ENCODE data around the gene REPS2. TPM values are rescaled to one million over a fixed set of nuclear protein-coding genes. Genes with fewer than 3 reads are reported as not detected.

Gene REPS2
- total and polyA plus RNA-seq, 7 experiments from 2014 or later: 0.21 to 6.2 (median 1.9) TPM; not detected in 2

GRCh38 chrX:16981980-16982379 lies 35.5 kb downstream of the REPS2 start:
- H3K4me3 ChIP-seq (ENCODE audit: low read length): no peak overlapping the region
- CTCF ChIA-PET: no interaction called here
- no peaks in the 10 kb centered on the region for H3K27me3 ChIP-seq (ENCODE audit: control insufficient read depth in 2 of 2, insufficient read depth in 2 of 2, low read length in 2 of 2)
- H3K4me1 ChIP-seq (ENCODE audit: control insufficient read depth in 2 of 2, insufficient read depth in 2 of 2, low read length in 2 of 2): no peaks in the 10 kb centered on the region
- H3K27ac ChIP-seq (ENCODE audit: low read depth, low read length): no peak overlapping the region
- POLR2A ChIA-PET: no interaction called here
- H3K4me3 Mint-ChIP-seq: no peak overlapping the region
- H3K9me3 ChIP-seq (ENCODE audit: control insufficient read depth in 2 of 3, low read length in 3 of 3): no peaks in the 10 kb centered on the region
- no peak for ATAC-seq
- H3K36me3 Mint-ChIP-seq: peaks cover 0 to 5% (median 0%) of the 10 kb centered on the region in 5 donors
- peaks cover 0 to 16% (median 0%) of the 10 kb centered on the region in 11 donors for H3K9me3 Mint-ChIP-seq
- no peak overlapping the region for H3K27ac Mint-ChIP-seq
- H3K27me3 Mint-ChIP-seq: peaks cover 0 to 4% (median 0%) of the 10 kb centered on the region in 5 donors
- H3K36me3 ChIP-seq (ENCODE audit: control insufficient read depth in 2 of 3, insufficient read depth in 3 of 3, low read length in 3 of 3): no peaks in the 10 kb centered on the region
- H3K4me1 Mint-ChIP-seq: no peaks in the 10 kb centered on the region
- no peak for DNase-seq
- intact Hi-C loops (cut with micrococcal nuclease): no loop called here

DNA sequence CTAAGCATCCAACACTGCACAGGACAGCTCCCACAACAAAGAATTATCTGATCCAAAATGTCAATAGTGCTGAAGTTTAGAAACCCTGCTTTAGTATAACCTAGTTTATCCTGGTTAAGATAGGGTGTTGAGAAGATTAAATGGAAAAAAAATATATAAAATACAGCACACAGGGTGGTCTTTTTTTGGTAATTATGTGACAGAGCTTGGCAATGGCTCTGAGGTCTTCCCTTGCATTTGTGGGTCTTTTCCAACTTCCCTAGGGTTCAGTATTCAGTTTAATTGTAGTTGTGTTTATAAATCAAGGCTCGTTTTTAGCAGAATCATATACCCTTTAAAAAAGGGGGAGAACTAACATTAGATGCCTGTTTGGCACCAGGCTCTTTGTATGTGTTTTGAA lies 36.6 kb downstream of the REPS2 start:
- no peak for DNase-seq
- Histone ChIP-seq H3K4me3 (ENCODE audit: low read length) (no peak overlapping the region), H3K27ac (ENCODE audit: low read depth, low read length) (no peak overlapping the region), H3K36me3 (ENCODE audit: control insufficient read depth in 2 of 3, insufficient read depth in 3 of 3, low read length in 3 of 3) (no peaks in the 10 kb centered on the region), H3K4me1 (ENCODE audit: control insufficient read depth in 2 of 2, insufficient read depth in 2 of 2, low read length in 2 of 2) (no peaks in the 10 kb centered on the region), H3K27me3 (ENCODE audit: control insufficient read depth in 2 of 2, insufficient read depth in 2 of 2, low read length in 2 of 2) (no peaks in the 10 kb centered on the region), H3K9me3 (ENCODE audit: control insufficient read depth in 2 of 3, low read length in 3 of 3) (no peaks in the 10 kb centered on the region)
- intact Hi-C loops (cut with micrococcal nuclease): no loop called here
- Mint-ChIP-seq H3K4me1 (no peaks in the 10 kb centered on the region), H3K27ac (no peak overlapping the region), H3K4me3 (no peak overlapping the region), H3K27me3 (peaks cover 0 to 4% (median 0%) of the 10 kb centered on the region in 5 donors), H3K36me3 (peaks cover 0 to 5% (median 0%) of the 10 kb centered on the region in 5 donors), H3K9me3 (peaks cover 0 to 22% (median 0%) of the 10 kb centered on the region in 11 donors)
- no peak for ATAC-seq
- ChIA-PET POLR2A (no interaction called here), CTCF (no interaction called here)

GRCh38 chrX:16985286-16985685 lies 38.8 kb downstream of the REPS2 start:
- no peaks in the 10 kb centered on the region for H3K4me1 Mint-ChIP-seq
- no peak overlapping the region for H3K27ac Mint-ChIP-seq
- Histone ChIP-seq H3K27ac (ENCODE audit: low read depth, low read length) (no peak overlapping the region), H3K4me3 (ENCODE audit: low read length) (no peak overlapping the region), H3K27me3 (ENCODE audit: control insufficient read depth in 2 of 2, insufficient read depth in 2 of 2, low read length in 2 of 2) (no peaks in the 10 kb centered on the region), H3K36me3 (ENCODE audit: control insufficient read depth in 2 of 3, insufficient read depth in 3 of 3, low read length in 3 of 3) (no peaks in the 10 kb centered on the region), H3K9me3 (ENCODE audit: control insufficient read depth in 2 of 3, low read length in 3 of 3) (no peaks in the 10 kb centered on the region), H3K4me1 (ENCODE audit: control insufficient read depth in 2 of 2, insufficient read depth in 2 of 2, low read length in 2 of 2) (no peaks in the 10 kb centered on the region)
- ATAC-seq: no peak
- H3K27me3 Mint-ChIP-seq: peaks cover 0 to 7% (median 0%) of the 10 kb centered on the region in 5 donors
- no peak overlapping the region for H3K4me3 Mint-ChIP-seq
- CTCF ChIA-PET: no interaction called here
- H3K9me3 Mint-ChIP-seq: peaks cover 0 to 25% (median 0%) of the 10 kb centered on the region in 11 donors
- DNase-seq: no peak
- H3K36me3 Mint-ChIP-seq: peaks cover 0 to 5% (median 0%) of the 10 kb centered on the region in 5 donors
- POLR2A ChIA-PET: no interaction called here
- intact Hi-C loops (cut with micrococcal nuclease): no loop called here

GRCh38 chrX:16986169-16986568 lies 39.7 kb downstream of the REPS2 start:
- Histone ChIP-seq H3K27ac (ENCODE audit: low read depth, low read length) (no peak overlapping the region), H3K27me3 (ENCODE audit: control insufficient read depth in 2 of 2, insufficient read depth in 2 of 2, low read length in 2 of 2) (no peaks in the 10 kb centered on the region), H3K4me1 (ENCODE audit: control insufficient read depth in 2 of 2, insufficient read depth in 2 of 2, low read length in 2 of 2) (no peaks in the 10 kb centered on the region), H3K4me3 (ENCODE audit: low read length) (no peak overlapping the region), H3K9me3 (ENCODE audit: control insufficient read depth in 2 of 3, low read length in 3 of 3) (no peaks in the 10 kb centered on the region), H3K36me3 (ENCODE audit: control insufficient read depth in 2 of 3, insufficient read depth in 3 of 3, low read length in 3 of 3) (no peaks in the 10 kb centered on the region)
- H3K27me3 Mint-ChIP-seq: peaks cover 0 to 7% (median 0%) of the 10 kb centered on the region in 5 donors
- ChIA-PET CTCF (interaction anchor here (0.6 kb wide), 1 partner anchor 861 kb away, joined by 4 read pairs; no protein-coding TSS in a partner anchor), POLR2A (no interaction called here)
- H3K4me1 Mint-ChIP-seq: no peaks in the 10 kb centered on the region
- no peak overlapping the region for H3K4me3 Mint-ChIP-seq
- intact Hi-C loops (cut with micrococcal nuclease): no loop called here
- no peak overlapping the region for H3K27ac Mint-ChIP-seq
- no peak for DNase-seq
- peaks cover 0 to 23% (median 0%) of the 10 kb centered on the region in 11 donors for H3K9me3 Mint-ChIP-seq
- peaks cover 0 to 5% (median 0%) of the 10 kb centered on the region in 5 donors for H3K36me3 Mint-ChIP-seq
- ATAC-seq: no peak

- H3K4me1 ChIP-seq (ENCODE audit: control insufficient read depth in 2 of 2, insufficient read depth in 2 of 2, low read length in 2 of 2): no peaks in the 10 kb centered on the region
- DNase-seq: no peak
- no peaks in the 10 kb centered on the region for H3K9me3 ChIP-seq (ENCODE audit: control insufficient read depth in 2 of 3, low read length in 3 of 3)
- intact Hi-C loops (cut with micrococcal nuclease): no loop called here
- H3K4me3 ChIP-seq (ENCODE audit: low read length): no peak overlapping the region
- peaks cover 0 to 7% (median 0%) of the 10 kb centered on the region in 5 donors for H3K27me3 Mint-ChIP-seq
- H3K36me3 Mint-ChIP-seq: no peaks in the 10 kb centered on the region
- no peak overlapping the region for H3K27ac Mint-ChIP-seq
- peaks cover 0 to 9% (median 0%) of the 10 kb centered on the region in 11 donors for H3K9me3 Mint-ChIP-seq
- ATAC-seq: no peak
- H3K4me1 Mint-ChIP-seq: no peaks in the 10 kb centered on the region
- no peaks in the 10 kb centered on the region for H3K36me3 ChIP-seq (ENCODE audit: control insufficient read depth in 2 of 3, insufficient read depth in 3 of 3, low read length in 3 of 3)
- no peak overlapping the region for H3K27ac ChIP-seq (ENCODE audit: low read depth, low read length)
- H3K4me3 Mint-ChIP-seq: no peak overlapping the region
- CTCF ChIA-PET: interaction anchor here (0.6 kb wide), 1 partner anchor 74 kb away, joined by 4 read pairs; no protein-coding TSS in a partner anchor
- no peaks in the 10 kb centered on the region for H3K27me3 ChIP-seq (ENCODE audit: control insufficient read depth in 2 of 2, insufficient read depth in 2 of 2, low read length in 2 of 2)
- POLR2A ChIA-PET: interaction anchor here (0.6 kb wide), 1 partner anchor 67 kb away, joined by 4 read pairs; no protein-coding TSS in a partner anchor
These were observed 43.3 kb downstream of the REPS2 start for GRCh38 chrX:16989750-16990149.

- H3K36me3 ChIP-seq (ENCODE audit: control insufficient read depth in 2 of 3, insufficient read depth in 3 of 3, low read length in 3 of 3): no peaks in the 10 kb centered on the region
- CTCF ChIA-PET: no interaction called here
These were observed 44.4 kb downstream of the REPS2 start for GRCh38 chrX:16990839-16991238.

GRCh38 chrX:16992445-16992844 lies 46.0 kb downstream of the REPS2 start:
- Histone ChIP-seq H3K27ac (ENCODE audit: low read depth, low read length) (no peak overlapping the region), H3K4me1 (ENCODE audit: control insufficient read depth in 2 of 2, insufficient read depth in 2 of 2, low read length in 2 of 2) (no peaks in the 10 kb centered on the region), H3K27me3 (ENCODE audit: control insufficient read depth in 2 of 2, insufficient read depth in 2 of 2, low read length in 2 of 2) (no peaks in the 10 kb centered on the region), H3K9me3 (ENCODE audit: control insufficient read depth in 2 of 3, low read length in 3 of 3) (no peaks in the 10 kb centered on the region), H3K4me3 (ENCODE audit: low read length) (no peak overlapping the region), H3K36me3 (ENCODE audit: control insufficient read depth in 2 of 3, insufficient read depth in 3 of 3, low read length in 3 of 3) (no peaks in the 10 kb centered on the region)
- Mint-ChIP-seq H3K4me1 (no peaks in the 10 kb centered on the region), H3K9me3 (peaks cover 0 to 9% (median 0%) of the 10 kb centered on the region in 11 donors), H3K36me3 (no peaks in the 10 kb centered on the region), H3K27ac (no peak overlapping the region), H3K27me3 (peaks cover 0 to 5% (median 3%) of the 10 kb centered on the region in 5 donors), H3K4me3 (no peak overlapping the region)
- ChIA-PET POLR2A (no interaction called here), CTCF (no interaction called here)
- intact Hi-C loops (cut with micrococcal nuclease): no loop called here
- no peak for ATAC-seq
- no peak for DNase-seq

More at GRCh38 chrX:16990839-16991238, 44.4 kb downstream of the REPS2 start:
- Histone ChIP-seq H3K9me3 (ENCODE audit: control insufficient read depth in 2 of 3, low read length in 3 of 3) (no peaks in the 10 kb centered on the region), H3K4me3 (ENCODE audit: low read length) (no peak overlapping the region), H3K27me3 (ENCODE audit: control insufficient read depth in 2 of 2, insufficient read depth in 2 of 2, low read length in 2 of 2) (no peaks in the 10 kb centered on the region), H3K4me1 (ENCODE audit: control insufficient read depth in 2 of 2, insufficient read depth in 2 of 2, low read length in 2 of 2) (no peaks in the 10 kb centered on the region), H3K27ac (ENCODE audit: low read depth, low read length) (no peak overlapping the region)
- Mint-ChIP-seq H3K27ac (no peak overlapping the region), H3K4me3 (no peak overlapping the region), H3K4me1 (no peaks in the 10 kb centered on the region), H3K27me3 (peaks cover 0 to 4% (median 0%) of the 10 kb centered on the region in 5 donors), H3K36me3 (no peaks in the 10 kb centered on the region), H3K9me3 (peaks cover 0 to 9% (median 0%) of the 10 kb centered on the region in 11 donors)
- POLR2A ChIA-PET: no interaction called here
- ATAC-seq (no peak), DNase-seq (no peak)
- intact Hi-C loops (cut with micrococcal nuclease): no loop called here
